Stimulated activated CD4-positive, alpha-beta T cell treated with anti-CD3 and anti-CD28 coated beads, Interleukin-12 subunit alpha, Interleukin-12 subunit beta, amount 100 ng/mL, for 48 hours (primary cell): ENCODE results near the gene CMTM2.
A peak's percentile ranks its signal among the peaks of the same experiment; 100 is the strongest.
"Not testable (repeated sequence)": the region's sequence is repeated elsewhere in the genome, so short reads cannot be mapped to it uniquely, and the experiment has no call there.

ENCODE experiments used
- DNase-seq, 3 donors: peaks; one replicate each; pipeline ENCODE4 v3.0.0-alpha.2; 2020; ENCODE audit warnings: low read depth in 2 of 3, low spot score in 1 of 3

Gene CMTM2

DNA sequence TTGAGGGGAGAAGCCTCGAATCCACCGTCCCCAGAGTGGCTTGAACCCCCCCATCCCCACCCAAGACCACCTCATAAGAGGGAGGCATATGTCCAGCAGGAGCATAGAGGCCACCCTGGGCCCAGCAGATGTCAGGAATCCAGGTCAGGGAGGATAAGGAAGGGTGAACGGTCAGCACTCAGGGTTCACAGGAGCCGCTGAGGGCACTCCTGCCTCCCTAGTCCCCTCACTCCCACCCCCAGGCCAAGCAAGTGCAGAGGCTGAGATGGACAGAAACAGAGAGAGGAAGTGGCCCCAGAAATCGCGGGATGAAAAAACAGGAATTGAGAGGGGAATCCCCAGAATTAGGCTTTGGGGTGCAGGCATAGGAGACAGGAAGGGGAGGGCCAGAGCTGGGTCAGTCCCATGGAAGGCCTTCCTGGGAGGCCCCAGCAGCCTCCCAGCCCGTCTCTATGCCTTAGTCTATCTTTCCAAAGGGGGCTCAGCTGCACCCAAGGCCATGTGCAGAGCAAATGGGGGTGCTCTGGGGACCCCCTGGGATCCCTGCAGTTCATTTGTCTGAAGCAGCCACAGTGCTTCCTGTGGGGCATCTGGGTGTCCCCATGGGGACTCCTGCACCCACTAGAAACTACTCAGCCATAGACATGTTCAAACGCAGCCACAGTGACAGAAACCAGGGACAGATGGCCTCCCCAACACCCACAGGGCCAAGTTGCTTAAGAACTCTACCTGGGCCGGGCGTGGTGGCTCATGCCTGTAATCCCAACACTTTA lies 26.9 kb downstream of the CMTM2 start:
- no peak for DNase-seq

DNA sequence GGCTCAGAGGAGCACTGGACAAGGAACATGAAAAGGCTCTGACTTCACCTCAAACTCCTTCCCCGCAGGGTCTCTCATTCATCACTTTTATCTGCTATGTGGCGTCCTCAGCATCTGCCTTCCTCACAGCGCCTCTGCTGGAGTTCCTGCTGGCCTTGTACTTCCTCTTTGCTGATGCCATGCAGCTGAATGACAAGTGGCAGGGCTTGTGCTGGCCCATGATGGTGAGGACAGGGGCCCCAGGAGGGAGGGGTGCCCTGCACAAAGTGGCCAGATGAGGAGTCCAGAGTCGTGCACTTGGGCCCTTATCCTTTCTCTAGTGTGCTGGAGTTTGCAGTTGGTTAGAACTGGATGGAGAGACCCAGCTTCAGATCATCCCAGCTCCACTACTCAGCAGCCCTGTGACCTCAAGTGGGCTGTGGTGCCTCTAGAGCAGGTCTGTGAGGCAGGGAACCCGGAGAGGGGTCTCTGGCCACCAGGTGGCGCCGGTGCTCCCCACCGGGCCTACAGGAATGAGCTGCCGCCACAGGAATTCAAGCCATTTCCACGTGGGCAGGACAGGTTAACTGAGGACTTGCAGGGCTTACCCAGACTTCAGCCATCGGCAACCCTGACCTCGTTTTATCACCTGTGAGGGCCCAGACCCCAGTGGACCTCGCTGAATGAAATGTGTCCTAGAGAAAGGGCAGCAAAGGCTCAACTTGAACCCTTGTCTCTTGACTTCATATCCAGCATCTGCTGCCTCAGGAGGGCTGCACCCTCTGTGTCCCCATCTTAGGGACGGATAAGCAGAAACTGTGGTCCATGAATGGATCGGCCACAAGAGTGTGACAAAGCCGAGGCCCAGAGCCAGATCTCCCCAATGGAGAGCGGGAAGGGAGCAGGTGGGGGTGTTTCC lies 29.2 kb downstream of the CMTM2 start:
- DNase-seq = peak; percentile 80 to 85 (median 80)

DNA sequence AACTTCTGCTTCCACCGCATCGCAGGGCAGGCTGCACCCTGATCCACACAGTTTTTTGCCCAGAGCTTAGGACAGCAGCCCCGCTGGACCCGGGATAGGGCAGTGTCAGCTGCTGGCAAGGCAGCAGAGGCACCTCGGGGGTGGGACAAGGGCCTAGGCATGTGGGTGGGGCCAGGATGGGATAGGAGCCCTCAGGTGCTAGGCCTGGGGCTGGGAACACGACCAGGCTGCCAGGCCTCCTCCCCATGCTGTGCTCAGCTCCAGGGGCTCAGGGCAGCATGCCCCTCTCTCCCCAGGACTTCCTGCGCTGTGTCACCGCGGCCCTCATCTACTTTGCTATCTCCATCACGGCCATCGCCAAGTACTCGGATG lies 29.9 kb downstream of the CMTM2 start:
- no peak for DNase-seq

DNA sequence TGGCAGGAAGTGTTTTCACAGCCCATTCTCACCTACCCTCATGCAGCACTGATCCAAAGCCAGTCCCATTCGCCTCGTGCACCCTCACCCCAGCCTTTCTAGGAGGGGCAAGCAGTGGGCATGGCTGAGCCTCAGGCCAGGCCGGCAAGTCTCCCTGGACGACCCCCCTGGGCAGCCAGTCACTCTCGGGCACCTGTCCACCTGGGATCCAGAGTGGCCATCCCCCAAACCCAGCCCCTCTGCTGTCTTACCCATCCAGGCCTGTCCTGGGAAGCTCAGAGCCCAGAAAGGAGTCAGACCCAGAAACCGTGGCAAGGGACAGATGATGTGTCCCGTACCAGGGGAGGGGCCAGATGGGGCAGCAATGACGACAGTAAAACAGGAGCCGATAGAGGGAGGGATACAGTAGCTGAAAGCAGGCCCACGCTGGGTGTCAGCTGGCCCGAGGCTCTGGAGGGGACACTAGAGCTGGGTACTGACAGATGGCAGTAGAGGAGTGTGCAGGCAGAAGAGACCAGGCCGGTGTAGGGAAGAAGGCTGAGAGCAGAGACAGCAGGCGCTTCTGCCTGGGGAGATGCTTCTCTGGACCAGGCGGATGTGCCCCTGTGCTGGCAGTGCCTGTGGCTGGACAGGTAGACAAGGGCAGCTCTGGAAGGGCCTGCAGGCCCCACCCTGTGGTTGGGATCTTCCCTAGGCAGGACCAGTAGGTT lies 31.0 kb downstream of the CMTM2 start:
- DNase-seq = no peak

DNA sequence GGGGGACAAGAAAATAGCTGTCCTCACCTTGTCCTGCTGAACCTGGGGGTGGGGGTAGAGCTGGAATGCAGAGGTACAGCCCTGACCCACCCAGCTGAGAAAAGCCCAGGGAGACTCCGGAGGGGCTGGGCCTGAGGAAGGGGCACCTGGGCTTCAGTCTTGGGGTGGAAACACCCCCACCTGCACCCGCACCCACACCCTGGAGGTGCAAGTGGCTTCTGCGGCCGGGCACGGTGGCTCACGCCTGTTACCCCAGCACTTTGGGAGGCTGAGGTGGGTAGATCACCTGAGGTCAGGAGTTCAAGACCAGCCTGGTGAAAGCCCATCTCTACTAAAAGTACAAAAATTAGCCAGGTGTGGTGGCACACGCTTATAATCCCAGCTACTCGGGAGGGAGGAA lies 32.6 kb downstream of the CMTM2 start:
- not testable (repeated sequence) for DNase-seq

DNA sequence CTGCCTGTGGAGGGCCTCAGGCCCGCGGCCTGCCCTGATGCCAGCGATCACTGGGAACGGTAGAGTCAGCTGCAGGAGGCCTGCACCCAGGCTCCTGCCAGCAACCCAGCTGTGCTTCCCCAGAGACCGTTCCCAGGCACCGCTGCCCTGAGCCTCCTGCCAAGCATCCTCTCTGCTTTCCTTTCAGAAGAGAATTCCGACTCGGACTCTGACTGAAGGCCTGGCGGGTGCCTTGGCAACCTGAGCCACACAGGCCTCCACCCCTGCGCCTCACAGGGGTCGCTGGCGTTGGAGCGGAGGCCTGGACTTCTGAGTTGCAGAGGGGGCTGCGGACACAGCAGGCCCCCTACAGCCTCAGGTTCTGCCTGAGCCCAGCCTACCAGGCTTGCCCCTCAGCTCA lies 33.2 kb downstream of the CMTM2 start:
- DNase-seq = no peak

DNA sequence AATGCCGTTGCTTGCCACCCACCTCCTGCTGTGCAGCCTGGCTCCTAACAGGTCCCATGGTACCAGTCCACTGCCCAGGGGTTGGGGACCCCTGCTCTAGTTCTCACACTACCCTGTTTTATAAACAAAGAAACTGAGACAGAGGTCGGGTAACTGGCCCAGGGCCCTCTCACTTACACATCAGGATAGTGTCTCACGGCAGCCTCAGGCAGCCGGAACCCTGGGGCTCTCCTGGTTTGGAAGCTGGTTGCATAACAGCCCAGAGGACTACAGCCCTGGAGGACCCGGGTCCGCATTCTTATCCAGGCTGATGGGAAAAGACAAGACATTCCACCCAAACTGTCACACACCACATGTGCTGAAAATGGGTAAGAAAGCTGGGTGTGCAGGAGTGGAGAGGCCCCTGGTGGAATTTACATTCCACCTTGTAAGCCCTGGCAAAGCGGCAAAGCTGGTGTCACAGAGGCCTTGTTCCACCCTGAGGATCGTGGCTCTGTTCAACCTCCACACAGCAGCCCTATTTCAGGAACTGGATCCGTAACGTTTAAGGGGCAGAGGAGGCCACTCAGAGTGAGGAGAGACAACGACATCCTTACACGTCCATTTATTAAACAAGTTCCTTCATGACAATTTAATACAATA lies 35.0 kb downstream of the CMTM2 start:
- no peak for DNase-seq

DNA sequence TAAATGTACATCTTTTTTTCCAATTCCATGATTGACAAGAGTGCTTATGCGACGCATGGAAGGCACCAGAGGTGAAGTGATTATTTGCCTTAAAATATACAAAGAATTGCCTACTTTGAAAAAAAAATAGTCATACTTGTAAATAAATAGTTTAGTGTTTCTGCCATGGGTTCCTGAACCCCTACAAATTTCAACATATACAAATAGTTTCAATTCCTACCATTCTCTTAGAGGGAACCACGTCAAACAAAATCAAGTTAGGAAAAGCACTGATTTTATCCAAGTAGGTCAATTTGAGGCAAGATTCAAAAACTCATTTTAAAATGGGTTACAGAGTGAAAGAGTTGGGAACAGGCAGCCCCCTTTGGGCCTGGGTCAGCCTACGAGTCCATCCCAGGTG lies 36.9 kb downstream of the CMTM2 start:
- no peak for DNase-seq

DNA sequence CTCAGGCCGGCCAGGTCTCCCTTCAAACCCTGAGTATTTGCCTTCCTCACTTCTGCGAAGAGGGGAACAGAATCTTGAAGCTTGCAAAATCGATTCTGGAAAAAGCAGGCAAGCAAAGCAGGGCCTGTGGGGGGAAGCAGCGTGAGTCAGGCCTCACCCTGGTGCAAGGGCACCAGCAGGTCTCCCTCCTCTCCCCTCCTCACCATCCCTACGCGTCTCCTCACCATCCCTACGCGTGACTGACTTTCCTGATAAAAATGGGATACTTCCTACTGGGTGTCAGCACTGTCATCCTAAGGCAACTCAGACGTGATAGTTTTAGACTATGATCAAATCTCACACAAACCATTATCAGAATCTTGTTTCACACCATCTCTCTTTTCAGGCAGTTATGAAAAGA lies 37.3 kb downstream of the CMTM2 start:
- no peak for DNase-seq

DNA sequence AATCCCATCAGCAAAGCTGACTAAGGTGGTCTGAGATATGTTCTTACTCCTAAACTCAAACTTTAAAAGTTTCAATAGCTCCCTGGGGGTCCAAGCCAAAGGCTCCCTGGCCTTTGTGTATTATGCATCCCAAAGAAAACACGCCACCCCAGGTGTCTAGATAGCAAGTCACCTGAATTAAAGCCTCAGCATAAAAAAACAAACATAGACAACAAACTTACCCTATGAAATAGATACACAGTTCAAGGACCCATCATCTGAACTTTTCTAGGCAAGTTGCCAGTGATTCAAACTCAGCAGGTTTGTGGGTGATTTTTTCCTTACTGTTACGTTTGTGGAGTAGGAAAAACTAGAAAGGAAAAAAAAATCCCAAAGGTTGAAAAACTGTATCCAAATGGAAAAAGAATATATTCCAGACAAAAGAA lies 37.8 kb downstream of the CMTM2 start:
- no peak for DNase-seq

DNA sequence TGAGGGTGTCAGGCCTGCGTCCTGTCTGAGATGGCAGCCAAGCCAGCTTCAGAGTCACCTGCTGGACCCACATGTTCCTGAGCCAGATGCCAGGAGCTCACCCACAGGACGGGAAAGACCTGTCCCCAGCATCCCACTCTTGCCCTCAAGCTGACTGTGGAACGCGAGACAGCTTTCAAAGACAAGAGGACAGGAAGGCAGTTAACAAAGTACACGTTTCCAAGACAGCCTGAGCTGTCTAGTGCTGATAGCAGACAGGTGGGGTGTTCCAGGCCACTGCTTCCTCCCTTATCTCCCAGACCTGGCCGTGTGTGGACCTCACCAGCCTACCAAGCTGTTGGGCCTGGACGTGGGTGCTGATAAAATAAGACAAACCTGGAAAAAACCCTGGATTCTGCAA lies 38.5 kb downstream of the CMTM2 start:
- no peak for DNase-seq

DNA sequence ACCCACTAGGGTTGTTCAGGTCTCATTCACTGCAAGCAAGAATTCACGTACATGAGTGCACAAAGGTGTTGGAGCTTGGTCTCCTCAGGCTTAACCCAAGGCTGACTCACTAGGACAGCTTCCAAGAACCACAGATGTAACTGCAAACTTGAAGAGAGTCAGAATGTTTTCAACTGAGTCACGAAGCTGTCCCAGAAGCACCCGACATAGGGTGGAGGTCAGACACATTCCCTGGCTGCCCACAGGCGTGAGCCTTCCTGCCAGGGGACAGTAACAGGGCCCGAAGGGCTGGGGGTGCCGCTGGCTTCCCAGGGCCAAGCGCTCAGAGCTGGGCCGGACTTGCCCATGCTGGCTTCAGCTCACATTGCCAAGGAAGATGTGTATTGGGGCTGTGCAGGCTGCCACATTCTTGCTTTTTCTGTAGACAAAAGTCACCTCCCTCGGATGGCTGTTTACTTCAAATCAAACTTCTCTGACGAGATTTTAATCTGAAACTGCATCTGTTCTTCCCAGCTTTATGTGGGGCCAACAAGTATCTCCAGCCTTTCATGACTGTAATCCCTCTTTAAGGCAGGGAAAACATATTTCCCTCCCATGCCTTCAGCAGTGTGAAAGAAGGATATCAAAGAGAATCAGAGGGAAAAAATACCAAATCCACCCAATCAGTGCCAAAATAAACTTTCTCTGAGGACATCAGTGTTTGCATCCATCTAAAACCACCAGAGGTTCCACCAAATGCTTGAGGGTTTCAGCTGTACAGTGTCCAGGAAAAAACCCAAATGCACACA lies 39.5 kb downstream of the CMTM2 start:
- DNase-seq = no peak

DNA sequence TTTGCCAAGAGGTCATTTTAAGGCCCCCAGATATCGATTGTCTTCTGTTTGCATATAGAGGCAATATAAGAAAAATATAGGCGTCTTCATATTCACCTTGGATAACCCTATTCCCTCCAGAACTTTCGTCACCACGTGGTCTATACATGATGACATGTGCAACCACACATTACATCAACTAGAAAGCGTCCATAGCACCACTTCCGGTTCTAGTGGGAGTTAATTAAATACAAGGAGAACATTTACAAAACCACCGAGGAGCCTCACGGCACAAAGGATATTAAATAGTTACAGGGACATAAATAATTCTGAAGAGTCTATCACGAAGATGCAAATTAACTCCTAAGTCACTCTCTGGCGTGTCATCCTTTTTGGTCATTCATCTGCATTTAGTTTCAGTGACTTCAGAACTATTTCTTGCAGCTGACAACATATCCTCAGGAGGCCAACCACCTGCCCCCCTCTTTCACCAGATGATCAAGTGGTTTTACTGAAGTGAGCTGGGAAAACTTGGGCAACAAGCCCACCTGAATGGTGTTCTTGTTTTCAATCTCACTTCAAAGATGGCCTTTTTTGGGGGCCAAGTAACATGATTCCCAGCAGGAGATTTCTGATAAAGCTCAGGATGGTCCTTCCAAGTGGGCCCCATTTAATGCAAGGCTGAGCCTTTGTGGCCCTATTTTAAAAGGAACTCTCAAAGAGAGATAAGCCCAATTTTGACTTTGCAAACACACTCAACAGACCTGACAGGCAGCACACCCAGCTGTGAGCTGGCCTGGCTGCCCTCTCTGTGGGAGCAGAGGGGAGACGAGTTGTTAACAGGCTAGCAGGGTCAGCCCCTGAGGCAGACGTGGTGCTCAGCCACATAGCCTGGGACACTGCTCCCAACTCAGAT lies 40.5 kb downstream of the CMTM2 start:
- no peak for DNase-seq

DNA sequence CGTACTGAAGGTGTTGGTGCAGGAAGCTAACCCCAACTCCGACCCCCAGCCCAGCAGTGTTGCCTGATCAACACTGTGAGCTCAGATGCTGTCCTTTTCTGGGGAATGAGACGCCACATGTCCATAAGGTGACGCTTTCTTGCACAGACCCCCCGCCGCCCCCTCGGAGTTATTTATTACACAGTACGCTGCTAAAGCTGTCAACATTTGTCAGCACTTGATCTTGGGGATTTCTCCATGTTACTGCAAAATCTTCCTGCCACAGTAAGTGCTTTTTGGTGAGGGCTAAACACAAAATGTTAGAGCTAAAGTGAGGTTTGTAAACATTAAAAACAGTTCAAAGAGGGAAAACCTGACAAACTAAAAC lies 41.1 kb downstream of the CMTM2 start:
- no peak for DNase-seq

DNA sequence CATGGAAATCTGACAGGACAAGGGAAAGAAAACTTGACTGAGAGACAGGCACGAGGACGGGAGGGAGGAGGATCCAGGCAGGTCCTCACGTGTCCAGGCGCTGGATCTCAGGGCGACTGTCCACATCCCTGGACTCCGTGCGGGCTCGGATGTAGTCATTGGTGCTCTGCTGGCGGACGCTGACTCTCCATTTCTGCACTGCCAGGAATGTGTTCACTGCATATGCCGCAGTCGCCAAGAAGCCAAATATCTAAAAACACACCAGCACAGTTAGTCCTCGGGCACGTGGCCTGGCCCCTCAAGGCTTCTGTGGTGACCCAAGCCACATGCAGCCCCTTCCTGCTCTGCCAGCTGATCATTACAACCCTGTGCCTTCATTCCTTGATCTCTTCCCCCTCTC lies 42.7 kb downstream of the CMTM2 start:
- no peak for DNase-seq

DNA sequence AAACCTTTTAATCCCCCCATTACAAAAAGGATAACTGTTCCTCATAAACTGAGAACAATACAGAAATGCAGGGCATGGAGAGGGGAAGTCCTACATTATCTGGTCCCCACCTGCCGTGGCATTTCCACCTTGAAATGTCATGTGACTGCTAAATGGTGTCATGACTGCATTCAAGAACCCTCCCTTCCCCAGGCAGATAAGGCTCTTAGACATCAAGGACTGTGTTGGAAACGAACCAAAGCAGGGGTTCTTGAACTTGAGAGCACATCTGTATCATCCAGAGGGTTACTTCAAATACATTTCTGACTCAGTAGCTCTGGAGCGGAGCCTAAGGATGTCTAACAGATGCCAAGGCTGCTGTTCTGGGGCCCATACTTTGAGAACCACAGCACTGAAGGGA lies 43.6 kb downstream of the CMTM2 start:
- DNase-seq = no peak

DNA sequence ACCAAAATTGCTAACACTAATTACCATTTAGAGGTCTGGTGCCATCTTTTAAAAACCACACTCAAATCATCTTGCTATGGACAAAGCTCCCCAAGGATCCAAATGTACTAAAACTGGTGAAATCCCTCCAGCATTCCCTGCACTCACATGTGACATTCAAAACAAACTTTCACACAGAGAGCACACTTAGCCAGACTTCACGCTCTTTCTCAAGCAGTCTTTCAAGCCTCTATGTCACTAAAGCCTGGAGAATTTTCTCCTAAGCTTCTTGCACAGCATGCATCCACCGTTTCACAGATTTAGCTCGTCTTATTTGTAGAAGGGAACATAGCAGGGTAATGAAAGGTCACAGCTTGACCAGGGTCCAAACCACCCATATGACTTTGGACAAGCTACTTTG lies 44.5 kb downstream of the CMTM2 start:
- DNase-seq = no peak

DNA sequence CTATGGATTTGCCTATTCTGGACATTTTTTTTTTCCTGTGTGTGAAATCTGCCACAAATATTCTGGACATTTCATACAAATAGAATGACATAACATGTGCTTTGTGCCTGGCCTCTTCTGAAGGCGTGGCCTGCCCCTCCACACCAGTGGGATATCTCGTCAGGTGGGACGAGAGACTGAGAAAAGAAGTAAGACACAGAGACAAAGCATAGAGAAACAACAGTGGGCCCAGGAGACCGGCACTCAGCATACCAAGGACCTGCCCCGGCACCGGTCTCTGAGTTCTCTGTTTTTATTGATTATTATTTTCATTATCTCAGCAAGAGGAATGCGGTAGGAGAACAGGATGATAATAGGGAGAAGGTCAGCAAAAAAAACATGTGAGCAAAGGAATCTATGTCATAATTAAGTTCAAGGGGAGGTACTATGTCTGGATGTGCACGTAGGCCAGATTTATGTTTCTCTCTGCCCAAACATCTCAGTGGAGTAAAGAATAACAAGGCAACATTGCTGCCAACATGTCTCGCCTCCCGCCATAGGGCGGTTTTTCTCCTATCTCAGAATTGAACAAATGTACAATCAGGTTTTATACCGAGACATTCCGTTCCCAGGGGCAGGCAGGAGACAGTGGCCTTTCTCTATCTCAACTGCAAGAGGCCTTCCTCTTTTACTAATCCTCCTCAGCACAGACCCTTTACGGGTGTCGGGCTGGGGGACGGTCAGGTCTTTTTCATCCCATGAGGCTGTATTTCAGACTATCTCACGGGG lies 48.5 kb downstream of the CMTM2 start:
- DNase-seq = not testable (repeated sequence)

DNA sequence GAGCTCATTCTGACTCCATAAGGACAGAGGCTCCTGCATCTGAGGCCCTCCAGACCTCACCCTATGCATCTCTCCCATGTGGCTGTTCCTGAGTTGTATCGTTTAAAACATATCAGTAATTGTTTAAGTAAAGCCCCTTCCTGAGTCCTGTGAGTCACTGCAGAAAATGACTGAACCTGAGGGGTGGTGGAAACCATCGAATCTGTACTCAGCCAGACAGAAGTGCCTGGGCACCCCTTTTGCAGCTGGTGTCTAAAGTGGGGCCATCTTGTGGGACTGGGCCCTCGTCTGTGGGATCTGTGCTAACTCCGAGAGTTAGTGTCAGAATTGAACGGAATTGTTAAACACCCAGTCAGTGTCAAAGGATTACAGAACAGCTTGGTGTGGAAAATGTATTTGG lies 50.6 kb downstream of the CMTM2 start:
- no peak for DNase-seq
